ENCODE results near the gene EBF3.

DNA sequence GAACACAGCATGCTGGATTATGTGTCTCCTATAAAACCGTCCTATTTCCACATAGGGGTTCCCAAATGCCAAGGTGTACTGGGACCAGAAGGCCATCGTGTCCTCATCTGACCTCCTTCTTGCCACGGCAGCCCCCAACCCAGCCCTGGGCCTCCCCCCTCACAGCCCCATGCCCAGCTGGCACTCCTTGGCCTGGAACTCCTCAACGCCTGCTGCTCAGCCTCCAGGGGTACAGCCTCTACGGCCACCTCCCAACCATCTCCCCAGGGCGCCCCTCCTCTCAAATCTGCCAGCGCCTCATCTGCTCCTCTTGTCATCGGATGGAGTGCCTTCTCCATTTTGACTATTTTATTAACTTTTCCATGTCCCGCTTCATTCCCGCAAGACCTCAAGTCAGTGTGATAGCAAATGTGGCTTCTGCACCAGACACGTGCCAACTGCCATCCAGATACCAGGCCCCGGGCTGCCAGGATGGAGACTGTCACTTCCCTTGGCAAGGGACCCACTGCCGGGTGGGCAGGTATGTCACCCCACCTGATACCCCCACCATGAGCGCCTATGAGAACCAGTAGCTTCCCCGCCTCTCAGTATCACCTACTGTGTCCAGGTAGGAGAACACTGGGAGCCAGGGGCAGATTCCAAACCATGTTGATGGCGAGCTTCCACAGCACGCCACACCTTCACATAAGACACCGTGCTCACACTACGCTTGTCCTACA is 106.7 kb downstream of the EBF3 start:
- TF ChIP-seq, protein P1, sequence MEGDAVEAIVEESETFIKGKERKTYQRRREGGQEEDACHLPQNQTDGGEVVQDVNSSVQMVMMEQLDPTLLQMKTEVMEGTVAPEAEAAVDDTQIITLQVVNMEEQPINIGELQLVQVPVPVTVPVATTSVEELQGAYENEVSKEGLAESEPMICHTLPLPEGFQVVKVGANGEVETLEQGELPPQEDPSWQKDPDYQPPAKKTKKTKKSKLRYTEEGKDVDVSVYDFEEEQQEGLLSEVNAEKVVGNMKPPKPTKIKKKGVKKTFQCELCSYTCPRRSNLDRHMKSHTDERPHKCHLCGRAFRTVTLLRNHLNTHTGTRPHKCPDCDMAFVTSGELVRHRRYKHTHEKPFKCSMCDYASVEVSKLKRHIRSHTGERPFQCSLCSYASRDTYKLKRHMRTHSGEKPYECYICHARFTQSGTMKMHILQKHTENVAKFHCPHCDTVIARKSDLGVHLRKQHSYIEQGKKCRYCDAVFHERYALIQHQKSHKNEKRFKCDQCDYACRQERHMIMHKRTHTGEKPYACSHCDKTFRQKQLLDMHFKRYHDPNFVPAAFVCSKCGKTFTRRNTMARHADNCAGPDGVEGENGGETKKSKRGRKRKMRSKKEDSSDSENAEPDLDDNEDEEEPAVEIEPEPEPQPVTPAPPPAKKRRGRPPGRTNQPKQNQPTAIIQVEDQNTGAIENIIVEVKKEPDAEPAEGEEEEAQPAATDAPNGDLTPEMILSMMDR (IDR thresholded peaks at IDR 0.05; ENCODE audit: poor library complexity): no peak
- TF ChIP-seq EZH2 (IDR thresholded peaks at IDR 0.05; ENCODE audit: borderline replicate concordance): no peak
